HG02642 (cell line): ENCODE measurements around the gene TAF11L8.
"Not testable (repeated sequence)": the region's sequence is repeated elsewhere in the genome, so short reads cannot be mapped to it uniquely, and the experiment has no call there.

ENCODE experiments used
- ATAC-seq: cut with Tn5 transposase; IDR thresholded peaks from one replicate; pipeline ENCODE4 v1.9.1; 2021; ENCODE audit warnings: mild to moderate bottlenecking; ENCODE audit not compliant: unreplicated experiment, poor library complexity

The TAF11L8 gene

GRCh38 chr5:17590860-17591259 lies at the start of gene TAF11L8:
Gene TAF11L8 (minus strand): TSS chr5:17590960.
- not testable (repeated sequence) for ATAC-seq

- ATAC-seq, result no peak
Observed at GRCh38 chr5:17634160-17634559, 43.4 kb upstream of the TAF11L8 start, which contains the start of gene TAF11L14. Gene TAF11L14 (plus strand): TSS chr5:17634460.

GRCh38 chr5:17631788-17632187 lies 41.0 kb upstream of the TAF11L8 start, which contains the start of gene TAF11L13:
Gene TAF11L13 (plus strand): TSS chr5:17632088.
- not testable (repeated sequence) for ATAC-seq

- ATAC-seq, result no peak
Observed at GRCh38 chr5:17625686-17626085, 34.9 kb upstream of the TAF11L8 start.

GRCh38 chr5:17620627-17621026 lies 29.9 kb upstream of the TAF11L8 start:
- ATAC-seq, result no peak

- ATAC-seq, result no peak
Observed at GRCh38 chr5:17619354-17619753, 28.6 kb upstream of the TAF11L8 start.

- no peak for ATAC-seq
Observed at GRCh38 chr5:17614872-17615605, 24.3 kb upstream of the TAF11L8 start.

- not testable (repeated sequence) for ATAC-seq
Observed at GRCh38 chr5:17610092-17610491, 19.3 kb upstream of the TAF11L8 start, which contains the start of gene TAF11L12. Gene TAF11L12 (plus strand): TSS chr5:17610392.

GRCh38 chr5:17607461-17607860 lies 16.7 kb upstream of the TAF11L8 start:
- ATAC-seq, result not testable (repeated sequence)

GRCh38 chr5:17604951-17605350 lies 14.2 kb upstream of the TAF11L8 start:
- ATAC-seq, result no peak

- not testable (repeated sequence) for ATAC-seq
Observed at GRCh38 chr5:17603880-17604279, 13.1 kb upstream of the TAF11L8 start, which contains the start of gene TAF11L11. Gene TAF11L11 (plus strand): TSS chr5:17604183.

- ATAC-seq, result not testable (repeated sequence)
Observed at GRCh38 chr5:17597728-17598127, 7.0 kb upstream of the TAF11L8 start, which contains the start of gene TAF11L10. Gene TAF11L10 (minus strand): TSS chr5:17597828.

- ATAC-seq, result not testable (repeated sequence)
Observed at GRCh38 chr5:17594255-17594654, 3.5 kb upstream of the TAF11L8 start, which contains the start of gene TAF11L9. Gene TAF11L9 (minus strand): TSS chr5:17594394.

GRCh38 chr5:17585658-17586057 lies 5.1 kb downstream of the TAF11L8 start, which contains the start of gene TAF11L7:
Gene TAF11L7 (minus strand): TSS chr5:17585758.
- ATAC-seq, result not testable (repeated sequence)
